GM12801 (cell line): ENCODE results near the gene ADARB2.

Source experiments
- CTCF ChIP-seq: IDR thresholded peaks from one replicate; pipeline ENCODE4 v1.5.1; 2011; ENCODE audit warnings: control low read depth; ENCODE audit not compliant: insufficient read length; ENCODE audit errors: extremely low read depth

Gene ADARB2

GRCh38 chr10:1195828-1196227 is 541.5 kb downstream of the ADARB2 start:
- TF ChIP-seq CTCF: no peak

- TF ChIP-seq CTCF: no peak
Observed at GRCh38 chr10:1194161-1194560, 543.2 kb downstream of the ADARB2 start.

- TF ChIP-seq CTCF: no peak
Observed at GRCh38 chr10:1193561-1193960, 543.8 kb downstream of the ADARB2 start.

- no peak for TF ChIP-seq CTCF
Observed at GRCh38 chr10:1191752-1192151, 545.6 kb downstream of the ADARB2 start.

- TF ChIP-seq CTCF: no peak
Observed at GRCh38 chr10:1190791-1191490, 546.4 kb downstream of the ADARB2 start.

GRCh38 chr10:1190052-1190395 is 547.3 kb downstream of the ADARB2 start:
- no peak for TF ChIP-seq CTCF

GRCh38 chr10:1189166-1190051 is 547.9 kb downstream of the ADARB2 start:
- no peak for TF ChIP-seq CTCF
